Activated B cell treated with CpG ODN at 0.5 μM for 24 hours (primary cell): Measurements from ENCODE around the gene RBBP9. TPM values are rescaled to one million over a fixed set of nuclear protein-coding genes. Genes with fewer than 3 reads are reported as not detected.
A peak's percentile ranks its signal among the peaks of the same experiment; 100 is the strongest.

Experiments used
- ATAC-seq: fragments of 200-7000 bp; cut with Tn5 transposase; one replicate; pipeline ENCODE4 v1.10.0; 2021; ENCODE audit warnings: low read depth, mild to moderate bottlenecking, moderate library complexity
- CTCF ChIA-PET: fragments of 350-600 bp; sonication (Branson Sonifier 250); formaldehyde crosslinking; loops from one replicate; lab custom pipeline; 2021; ENCODE audit warnings: antibody characterized with exemption; lab: Charles Lee
- POLR2A ChIA-PET: fragments of 350-600 bp; sonication (Branson Sonifier 250); formaldehyde crosslinking; loops from one replicate; lab custom pipeline; 2021; ENCODE audit warnings: antibody characterized with exemption; lab: Charles Lee
- DNase-seq: peaks from one replicate; pipeline ENCODE4 v3.0.0; 2022
- H3K27ac Mint-ChIP-seq: one replicate; pipeline ENCODE4 v1.8.0; 2020; ENCODE audit warnings: mixed read lengths
- H3K27me3 Mint-ChIP-seq: one replicate; pipeline ENCODE4 v1.8.0; 2021; ENCODE audit warnings: mixed read lengths
- H3K36me3 Mint-ChIP-seq: one replicate; pipeline ENCODE4 v1.8.0; 2021; ENCODE audit warnings: low read depth, mixed read lengths
- H3K4me1 Mint-ChIP-seq: one replicate; pipeline ENCODE4 v1.8.0; 2021; ENCODE audit warnings: mixed read lengths
- H3K4me3 Mint-ChIP-seq: one replicate; pipeline ENCODE4 v1.8.0; 2020; ENCODE audit warnings: mild to moderate bottlenecking, mixed read lengths
- H3K9me3 Mint-ChIP-seq: one replicate; pipeline ENCODE4 v1.8.0; 2020; ENCODE audit warnings: mixed read lengths
- intact Hi-C: fragments of 100-400 bp; cut with micrococcal nuclease; formaldehyde crosslinking; loops from one replicate; pipeline ENCODE4 v1.15.1; 2024
- total RNA-seq: library from RNA; stranded (reverse); gene quantifications from 2 replicates; pipeline ENCODE4 v1.2.3, GENCODE V29; 2022
- TF ChIP-seq, protein P1 (sequence below): fragments of 200-600 bp; IDR thresholded peaks from one replicate; pipeline ENCODE4 v1.8.0; 2022; ENCODE audit warnings: antibody characterized with exemption, mild to moderate bottlenecking

The RBBP9 gene
- total RNA-seq, 1 donor from 2014 or later: 10.6 TPM

- Mint-ChIP-seq H3K4me3 (peak overlapping the region; percentile 99), H3K27me3 (no peaks in the 10 kb centered on the region), H3K27ac (peak overlapping the region; percentile 95), H3K36me3 (peaks cover 26% of the 10 kb centered on the region), H3K4me1 (peaks cover 27% of the 10 kb centered on the region), H3K9me3 (no peaks in the 10 kb centered on the region)
- TF ChIP-seq, protein P1, sequence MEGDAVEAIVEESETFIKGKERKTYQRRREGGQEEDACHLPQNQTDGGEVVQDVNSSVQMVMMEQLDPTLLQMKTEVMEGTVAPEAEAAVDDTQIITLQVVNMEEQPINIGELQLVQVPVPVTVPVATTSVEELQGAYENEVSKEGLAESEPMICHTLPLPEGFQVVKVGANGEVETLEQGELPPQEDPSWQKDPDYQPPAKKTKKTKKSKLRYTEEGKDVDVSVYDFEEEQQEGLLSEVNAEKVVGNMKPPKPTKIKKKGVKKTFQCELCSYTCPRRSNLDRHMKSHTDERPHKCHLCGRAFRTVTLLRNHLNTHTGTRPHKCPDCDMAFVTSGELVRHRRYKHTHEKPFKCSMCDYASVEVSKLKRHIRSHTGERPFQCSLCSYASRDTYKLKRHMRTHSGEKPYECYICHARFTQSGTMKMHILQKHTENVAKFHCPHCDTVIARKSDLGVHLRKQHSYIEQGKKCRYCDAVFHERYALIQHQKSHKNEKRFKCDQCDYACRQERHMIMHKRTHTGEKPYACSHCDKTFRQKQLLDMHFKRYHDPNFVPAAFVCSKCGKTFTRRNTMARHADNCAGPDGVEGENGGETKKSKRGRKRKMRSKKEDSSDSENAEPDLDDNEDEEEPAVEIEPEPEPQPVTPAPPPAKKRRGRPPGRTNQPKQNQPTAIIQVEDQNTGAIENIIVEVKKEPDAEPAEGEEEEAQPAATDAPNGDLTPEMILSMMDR: no peak
- no peak for ATAC-seq
- ChIA-PET POLR2A (interaction anchor here (0.6 to 3.0 kb wide), 10 partner anchors 12 to 500 kb away, joined by 3 to 72 read pairs (median 5); partner anchors contain the start of genes KAT14, MGME1, PET117 and RBBP9), CTCF (interaction anchor here (0.9 to 2.0 kb wide), 5 partner anchors 30 to 53 kb away, joined by 3 to 6 read pairs (median 4); partner anchors contain the start of genes RBBP9 and SEC23B)
- intact Hi-C loops: loop anchor here (5.0 kb wide), 1 partner anchor 964 kb away; no protein-coding TSS in a partner anchor
- DNase-seq: no peak
Observed at GRCh38 chr20:18466574-18466893, 30.5 kb downstream of the RBBP9 start.

DNA sequence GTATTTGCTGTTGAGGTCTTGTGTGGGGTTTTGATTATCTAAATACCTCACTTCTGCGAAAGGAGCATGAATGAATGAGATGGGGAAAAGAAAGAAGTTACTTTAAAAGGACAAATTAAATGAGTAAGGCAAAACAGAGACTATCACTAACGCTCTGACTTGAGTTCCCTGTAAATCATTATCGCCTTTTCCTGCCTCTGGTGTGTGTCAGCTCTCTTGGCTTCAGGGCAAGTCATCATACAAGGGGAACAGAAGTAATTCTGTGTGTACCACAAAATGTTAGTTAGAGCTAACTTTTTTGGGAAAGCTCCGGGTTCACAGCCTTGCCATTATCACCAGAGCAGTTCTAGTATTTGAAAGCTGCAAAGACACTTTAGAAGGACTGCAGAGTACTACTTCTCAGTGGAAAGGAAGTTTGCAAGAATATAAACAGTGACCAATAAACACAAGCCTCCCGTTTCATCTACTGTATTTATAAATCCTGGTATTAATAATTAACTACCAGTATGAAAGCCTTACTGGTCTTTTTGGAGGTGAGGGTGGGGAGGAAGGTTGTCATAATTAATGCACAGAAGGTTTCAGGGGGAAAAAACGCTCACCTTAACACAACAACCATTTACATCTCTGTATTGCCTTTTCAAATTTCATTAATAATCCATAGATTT lies 31.4 kb downstream of the RBBP9 start:
- TF ChIP-seq, protein P1: no peak
- DNase-seq: no peak
- peaks cover 27% of the 10 kb centered on the region for H3K4me1 Mint-ChIP-seq
- peak overlapping the region; percentile 99 for H3K4me3 Mint-ChIP-seq
- ChIA-PET POLR2A (interaction anchor here (2.1 to 3.0 kb wide), 3 partner anchors 31 to 178 kb away, joined by 19 to 72 read pairs (median 32); partner anchors contain the start of genes RBBP9, SEC23B and ZNF133), CTCF (no interaction called here)
- no peaks in the 10 kb centered on the region for H3K9me3 Mint-ChIP-seq
- ATAC-seq: no peak
- H3K36me3 Mint-ChIP-seq: peaks cover 19% of the 10 kb centered on the region
- intact Hi-C loops: loop anchor here (5.0 kb wide), 1 partner anchor 963 kb away; no protein-coding TSS in a partner anchor
- H3K27me3 Mint-ChIP-seq: no peaks in the 10 kb centered on the region
- no peak overlapping the region for H3K27ac Mint-ChIP-seq

- intact Hi-C loops: no loop called here
- ATAC-seq (no peak), DNase-seq (no peak)
- H3K36me3 Mint-ChIP-seq: no peaks in the 10 kb centered on the region
- no peaks in the 10 kb centered on the region for H3K9me3 Mint-ChIP-seq
- no peak overlapping the region for H3K27ac Mint-ChIP-seq
- TF ChIP-seq, protein P1: no peak
- ChIA-PET CTCF (no interaction called here), POLR2A (no interaction called here)
- no peak overlapping the region for H3K4me3 Mint-ChIP-seq
- H3K27me3 Mint-ChIP-seq: no peaks in the 10 kb centered on the region
- no peaks in the 10 kb centered on the region for H3K4me1 Mint-ChIP-seq
Observed at GRCh38 chr20:18456600-18456999, 40.4 kb downstream of the RBBP9 start.

GRCh38 chr20:18443886-18444285 lies 53.1 kb downstream of the RBBP9 start:
- intact Hi-C loops: no loop called here
- Mint-ChIP-seq H3K36me3 (peaks cover 2% of the 10 kb centered on the region), H3K4me3 (no peak overlapping the region), H3K4me1 (no peaks in the 10 kb centered on the region), H3K9me3 (no peaks in the 10 kb centered on the region), H3K27me3 (no peaks in the 10 kb centered on the region), H3K27ac (no peak overlapping the region)
- TF ChIP-seq, protein P1: no peak
- POLR2A ChIA-PET: no interaction called here
- CTCF ChIA-PET: no interaction called here
- DNase-seq (no peak), ATAC-seq (no peak)

GRCh38 chr20:18440403-18440802 lies 56.6 kb downstream of the RBBP9 start:
- H3K36me3 Mint-ChIP-seq: no peaks in the 10 kb centered on the region
- H3K27ac Mint-ChIP-seq: no peak overlapping the region
- ChIA-PET CTCF (no interaction called here), POLR2A (no interaction called here)
- ATAC-seq: no peak
- DNase-seq: no peak
- TF ChIP-seq, protein P1: no peak
- peaks cover 10% of the 10 kb centered on the region for H3K4me1 Mint-ChIP-seq
- no peak overlapping the region for H3K4me3 Mint-ChIP-seq
- intact Hi-C loops: no loop called here
- no peaks in the 10 kb centered on the region for H3K9me3 Mint-ChIP-seq
- H3K27me3 Mint-ChIP-seq: no peaks in the 10 kb centered on the region
